ENCODE data around the gene PIP4K2C. TPM values are rescaled to one million over a fixed set of nuclear protein-coding genes. Genes with fewer than 3 reads are reported as not detected.
A peak's percentile ranks its signal among the peaks of the same experiment; 100 is the strongest.

Gene PIP4K2C
- total and polyA plus RNA-seq, 2 experiments from 2014 or later = 10.8 to 30.6 TPM

DNA sequence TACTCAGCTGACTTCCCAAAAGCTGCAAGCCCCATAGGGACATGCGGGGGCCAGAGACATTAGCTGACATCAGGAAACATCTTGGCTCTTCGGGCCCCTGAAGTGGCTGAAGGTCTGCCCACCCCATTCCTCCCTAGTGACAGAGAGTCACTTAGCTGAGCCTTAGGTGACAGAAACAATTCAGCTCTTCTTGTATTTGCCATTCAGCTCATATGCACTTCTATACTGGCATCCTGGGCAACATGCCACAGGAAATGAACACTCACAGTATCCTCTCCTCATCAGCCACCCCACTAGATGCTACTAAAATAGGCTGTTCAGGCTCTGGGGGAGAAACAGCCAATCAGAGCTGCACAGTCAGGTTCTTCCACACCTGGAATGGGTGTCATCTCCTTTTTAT, 47.4 kb upstream of the PIP4K2C start (continued):
- TF ChIP-seq, protein P1, sequence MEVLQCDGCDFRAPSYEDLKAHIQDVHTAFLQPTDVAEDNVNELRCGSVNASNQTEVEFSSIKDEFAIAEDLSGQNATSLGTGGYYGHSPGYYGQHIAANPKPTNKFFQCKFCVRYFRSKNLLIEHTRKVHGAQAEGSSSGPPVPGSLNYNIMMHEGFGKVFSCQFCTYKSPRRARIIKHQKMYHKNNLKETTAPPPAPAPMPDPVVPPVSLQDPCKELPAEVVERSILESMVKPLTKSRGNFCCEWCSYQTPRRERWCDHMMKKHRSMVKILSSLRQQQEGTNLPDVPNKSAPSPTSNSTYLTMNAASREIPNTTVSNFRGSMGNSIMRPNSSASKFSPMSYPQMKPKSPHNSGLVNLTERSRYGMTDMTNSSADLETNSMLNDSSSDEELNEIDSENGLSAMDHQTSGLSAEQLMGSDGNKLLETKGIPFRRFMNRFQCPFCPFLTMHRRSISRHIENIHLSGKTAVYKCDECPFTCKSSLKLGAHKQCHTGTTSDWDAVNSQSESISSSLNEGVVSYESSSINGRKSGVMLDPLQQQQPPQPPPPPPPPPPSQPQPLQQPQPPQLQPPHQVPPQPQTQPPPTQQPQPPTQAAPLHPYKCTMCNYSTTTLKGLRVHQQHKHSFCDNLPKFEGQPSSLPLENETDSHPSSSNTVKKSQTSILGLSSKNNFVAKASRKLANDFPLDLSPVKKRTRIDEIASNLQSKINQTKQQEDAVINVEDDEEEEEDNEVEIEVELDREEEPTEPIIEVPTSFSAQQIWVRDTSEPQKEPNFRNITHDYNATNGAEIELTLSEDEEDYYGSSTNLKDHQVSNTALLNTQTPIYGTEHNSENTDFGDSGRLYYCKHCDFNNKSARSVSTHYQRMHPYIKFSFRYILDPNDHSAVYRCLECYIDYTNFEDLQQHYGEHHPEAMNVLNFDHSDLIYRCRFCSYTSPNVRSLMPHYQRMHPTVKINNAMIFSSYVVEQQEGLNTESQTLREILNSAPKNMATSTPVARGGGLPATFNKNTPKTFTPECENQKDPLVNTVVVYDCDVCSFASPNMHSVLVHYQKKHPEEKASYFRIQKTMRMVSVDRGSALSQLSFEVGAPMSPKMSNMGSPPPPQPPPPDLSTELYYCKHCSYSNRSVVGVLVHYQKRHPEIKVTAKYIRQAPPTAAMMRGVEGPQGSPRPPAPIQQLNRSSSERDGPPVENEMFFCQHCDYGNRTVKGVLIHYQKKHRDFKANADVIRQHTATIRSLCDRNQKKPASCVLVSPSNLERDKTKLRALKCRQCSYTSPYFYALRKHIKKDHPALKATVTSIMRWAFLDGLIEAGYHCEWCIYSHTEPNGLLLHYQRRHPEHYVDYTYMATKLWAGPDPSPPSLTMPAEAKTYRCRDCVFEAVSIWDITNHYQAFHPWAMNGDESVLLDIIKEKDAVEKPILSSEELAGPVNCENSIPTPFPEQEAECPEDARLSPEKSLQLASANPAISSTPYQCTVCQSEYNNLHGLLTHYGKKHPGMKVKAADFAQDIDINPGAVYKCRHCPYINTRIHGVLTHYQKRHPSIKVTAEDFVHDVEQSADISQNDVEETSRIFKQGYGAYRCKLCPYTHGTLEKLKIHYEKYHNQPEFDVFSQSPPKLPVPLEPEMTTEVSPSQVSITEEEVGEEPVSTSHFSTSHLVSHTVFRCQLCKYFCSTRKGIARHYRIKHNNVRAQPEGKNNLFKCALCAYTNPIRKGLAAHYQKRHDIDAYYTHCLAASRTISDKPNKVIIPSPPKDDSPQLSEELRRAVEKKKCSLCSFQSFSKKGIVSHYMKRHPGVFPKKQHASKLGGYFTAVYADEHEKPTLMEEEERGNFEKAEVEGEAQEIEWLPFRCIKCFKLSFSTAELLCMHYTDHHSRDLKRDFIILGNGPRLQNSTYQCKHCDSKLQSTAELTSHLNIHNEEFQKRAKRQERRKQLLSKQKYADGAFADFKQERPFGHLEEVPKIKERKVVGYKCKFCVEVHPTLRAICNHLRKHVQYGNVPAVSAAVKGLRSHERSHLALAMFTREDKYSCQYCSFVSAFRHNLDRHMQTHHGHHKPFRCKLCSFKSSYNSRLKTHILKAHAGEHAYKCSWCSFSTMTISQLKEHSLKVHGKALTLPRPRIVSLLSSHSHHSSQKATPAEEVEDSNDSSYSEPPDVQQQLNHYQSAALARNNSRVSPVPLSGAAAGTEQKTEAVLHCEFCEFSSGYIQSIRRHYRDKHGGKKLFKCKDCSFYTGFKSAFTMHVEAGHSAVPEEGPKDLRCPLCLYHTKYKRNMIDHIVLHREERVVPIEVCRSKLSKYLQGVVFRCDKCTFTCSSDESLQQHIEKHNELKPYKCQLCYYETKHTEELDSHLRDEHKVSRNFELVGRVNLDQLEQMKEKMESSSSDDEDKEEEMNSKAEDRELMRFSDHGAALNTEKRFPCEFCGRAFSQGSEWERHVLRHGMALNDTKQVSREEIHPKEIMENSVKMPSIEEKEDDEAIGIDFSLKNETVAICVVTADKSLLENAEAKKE (CRISPR knock-in tag; IDR thresholded peaks at IDR 0.05) = no peak
- TF ChIP-seq ZNF331 (CRISPR knock-in tag; IDR thresholded peaks at IDR 0.05; ENCODE audit: low read depth) (no peak), CREB1 (CRISPR knock-in tag; IDR thresholded peaks at IDR 0.05; ENCODE audit: low read depth) (no peak), POLR2AphosphoS5 (IDR thresholded peaks at IDR 0.05; ENCODE audit: low read depth) (no peak), STAT1 (IDR thresholded peaks at IDR 0.05; ENCODE audit: unreplicated experiment) (no peak), ETS1 (IDR thresholded peaks at IDR 0.05) (no peak)

- Histone ChIP-seq H3K9me2 (ENCODE audit: insufficient read depth) (no peaks in the 10 kb centered on the region), H3F3A (replicated peaks; ENCODE audit: low read depth) (peaks cover 12% of the 10 kb centered on the region), H3K4me3 (peak overlapping the region; percentile 96), H3K79me2 (replicated peaks; ENCODE audit: insufficient read depth) (peaks cover 30% of the 10 kb centered on the region), H2AFZ (no peak overlapping the region), H4K20me1 (replicated peaks; ENCODE audit: insufficient read depth) (peaks cover 16% of the 10 kb centered on the region; the same call in 1 of the 2 replicates), H3K4me2 (peak overlapping the region; percentile 97), H3K36me3 (ENCODE audit: insufficient read depth) (peaks cover 1% of the 10 kb centered on the region; the same call in 1 of the 2 replicates), H3K4me1 (ENCODE audit: insufficient read depth) (peaks cover 20% of the 10 kb centered on the region), H3K27ac (ENCODE audit: low read depth) (no peak overlapping the region), H3K27me3 (ENCODE audit: insufficient read depth) (peaks cover 14% of the 10 kb centered on the region)
- TF ChIP-seq, protein P1 (CRISPR knock-in tag; IDR thresholded peaks at IDR 0.05) = no peak
- Mint-ChIP-seq H3K27me3 (ENCODE audit: insufficient read depth, low read depth, poor library complexity) (peaks cover 13% of the 10 kb centered on the region), H3K4me1 (peaks cover 33% of the 10 kb centered on the region), H3K36me3 (ENCODE audit: low read depth) (peaks cover 9% of the 10 kb centered on the region), H3K27ac (peak overlapping the region; percentile 94; the same call in 1 of the 2 replicates), H3K4me3 (peak overlapping the region; percentile 97), H3K9me3 (no peaks in the 10 kb centered on the region)
- ATAC-seq = no peak; the same call in 2 of the 3 replicates
- DNase-seq (ENCODE audit: low spot score) = peak; percentile 52
Observed at GRCh38 chr12:57545809-57546437, 45.1 kb upstream of the PIP4K2C start.
